ENCODE data around the gene MBD6. TPM values are rescaled to one million over a fixed set of nuclear protein-coding genes. Genes with fewer than 3 reads are reported as not detected.
A peak's percentile ranks its signal among the peaks of the same experiment; 100 is the strongest.

Gene MBD6
- total and polyA plus RNA-seq, 7 donors: 13.5 to 52.8 (median 16.2) TPM

GRCh38 chr12:57475271-57476161 is 47.1 kb upstream of the MBD6 start:
- no peak for TF ChIP-seq POLR2AphosphoS5 (IDR thresholded peaks at IDR 0.05)
- TF ChIP-seq POLR2A (IDR thresholded peaks at IDR 0.05): no peak
- TF ChIP-seq EP300 (IDR thresholded peaks at IDR 0.05): no peak
- TF ChIP-seq, protein P1, sequence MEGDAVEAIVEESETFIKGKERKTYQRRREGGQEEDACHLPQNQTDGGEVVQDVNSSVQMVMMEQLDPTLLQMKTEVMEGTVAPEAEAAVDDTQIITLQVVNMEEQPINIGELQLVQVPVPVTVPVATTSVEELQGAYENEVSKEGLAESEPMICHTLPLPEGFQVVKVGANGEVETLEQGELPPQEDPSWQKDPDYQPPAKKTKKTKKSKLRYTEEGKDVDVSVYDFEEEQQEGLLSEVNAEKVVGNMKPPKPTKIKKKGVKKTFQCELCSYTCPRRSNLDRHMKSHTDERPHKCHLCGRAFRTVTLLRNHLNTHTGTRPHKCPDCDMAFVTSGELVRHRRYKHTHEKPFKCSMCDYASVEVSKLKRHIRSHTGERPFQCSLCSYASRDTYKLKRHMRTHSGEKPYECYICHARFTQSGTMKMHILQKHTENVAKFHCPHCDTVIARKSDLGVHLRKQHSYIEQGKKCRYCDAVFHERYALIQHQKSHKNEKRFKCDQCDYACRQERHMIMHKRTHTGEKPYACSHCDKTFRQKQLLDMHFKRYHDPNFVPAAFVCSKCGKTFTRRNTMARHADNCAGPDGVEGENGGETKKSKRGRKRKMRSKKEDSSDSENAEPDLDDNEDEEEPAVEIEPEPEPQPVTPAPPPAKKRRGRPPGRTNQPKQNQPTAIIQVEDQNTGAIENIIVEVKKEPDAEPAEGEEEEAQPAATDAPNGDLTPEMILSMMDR (IDR thresholded peaks at IDR 0.05): no peak
- Histone ChIP-seq H3K4me1 (peaks cover 0 to 20% (median 17%) of the 10 kb centered on the region in 4 donors), H3K36me3 (no peaks in the 10 kb centered on the region), H3K27me3 (peaks cover 27 to 74% (median 44%) of the 10 kb centered on the region in 3 donors), H3K4me3 (peak overlapping the region; percentile 14 to 47 (median 34)), H3K27ac (no peak overlapping the region), H3K9me3 (no peaks in the 10 kb centered on the region)
- DNase-seq: peak; percentile 79
- WGBS, 2 donors: 11 to 34% methylated on average over 84 of the region's 84 CpGs
- intact Hi-C loops (cut with DNase I): no loop called here

- WGBS, 2 donors: 13 to 19% methylated on average over 29 of the region's 29 CpGs
- H3K4me3 ChIP-seq: peak overlapping the region; percentile 14 to 47 (median 34)
- H3K27ac ChIP-seq: peak overlapping the region in 1 of 4 donors; percentile 43
- peaks cover 27 to 71% (median 44%) of the 10 kb centered on the region in 3 donors for H3K27me3 ChIP-seq
- intact Hi-C loops (cut with DNase I): no loop called here
- H3K4me1 ChIP-seq: peaks cover 0 to 20% (median 17%) of the 10 kb centered on the region in 4 donors
- TF ChIP-seq, protein P1 (IDR thresholded peaks at IDR 0.05): no peak
- TF ChIP-seq POLR2AphosphoS5 (IDR thresholded peaks at IDR 0.05) (no peak), POLR2A (IDR thresholded peaks at IDR 0.05) (no peak), EP300 (IDR thresholded peaks at IDR 0.05) (no peak)
- H3K9me3 ChIP-seq: no peaks in the 10 kb centered on the region
- no peak for DNase-seq
- H3K36me3 ChIP-seq: no peaks in the 10 kb centered on the region
Observed at GRCh38 chr12:57476162-57476992, 46.2 kb upstream of the MBD6 start.

DNA sequence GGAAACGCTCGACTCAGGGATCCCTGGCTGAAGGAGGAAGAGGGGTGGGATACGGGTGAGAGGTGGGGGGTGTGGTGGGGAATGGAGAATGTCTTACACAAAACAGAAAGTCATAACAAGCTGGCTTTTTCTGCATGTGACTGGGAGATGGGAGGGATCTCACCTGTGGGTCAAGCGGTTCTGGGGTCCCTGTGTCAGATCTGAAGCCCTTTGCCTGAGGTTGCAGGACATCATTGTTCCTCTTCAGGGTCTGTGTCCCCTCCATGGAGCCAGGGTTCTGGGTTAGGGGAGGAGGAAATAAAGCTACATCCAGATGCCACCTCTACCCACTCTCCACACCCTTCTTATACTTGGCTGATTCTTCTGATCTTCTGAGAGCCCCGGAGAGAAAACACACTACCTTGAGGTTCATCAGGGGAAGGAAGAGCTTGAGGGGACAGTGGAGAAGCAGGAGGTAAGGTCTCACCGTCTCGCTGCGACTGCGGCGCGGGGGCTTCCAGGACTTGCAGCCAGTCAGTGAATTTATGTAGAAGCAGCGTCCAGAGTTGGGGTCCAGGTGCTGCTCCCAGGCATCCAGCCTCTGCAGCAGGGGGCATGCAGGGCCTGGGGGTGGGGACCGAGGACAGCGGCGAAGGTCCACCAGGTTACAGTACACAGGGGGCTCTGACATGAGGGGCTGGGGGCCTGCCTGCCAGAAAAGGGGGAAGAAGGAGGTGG is 45.5 kb upstream of the MBD6 start:
- no peak for DNase-seq
- Histone ChIP-seq H3K27me3 (peaks cover 27 to 66% (median 44%) of the 10 kb centered on the region in 3 donors), H3K27ac (peak overlapping the region in 3 of 4 donors; percentile 40 to 59 (median 43)), H3K36me3 (no peaks in the 10 kb centered on the region), H3K4me3 (peak overlapping the region in 2 of 4 donors; percentile 41 to 47), H3K9me3 (no peaks in the 10 kb centered on the region), H3K4me1 (peaks cover 0 to 20% (median 17%) of the 10 kb centered on the region in 4 donors)
- 49 to 78% methylated on average over 15 of the region's 15 CpGs for WGBS, 2 donors
- intact Hi-C loops (cut with DNase I): no loop called here
- no peak for TF ChIP-seq EP300 (IDR thresholded peaks at IDR 0.05)

- 48 to 54% methylated on average over 12 of the region's 12 CpGs for WGBS, 2 donors
- Histone ChIP-seq H3K27ac (peak overlapping the region; percentile 28 to 59 (median 42)), H3K36me3 (no peaks in the 10 kb centered on the region), H3K27me3 (peaks cover 27 to 58% (median 44%) of the 10 kb centered on the region in 3 donors), H3K4me3 (peak overlapping the region in 2 of 4 donors; percentile 41 to 47), H3K9me3 (no peaks in the 10 kb centered on the region), H3K4me1 (peaks cover 0 to 20% (median 17%) of the 10 kb centered on the region in 4 donors)
- TF ChIP-seq POLR2A (IDR thresholded peaks at IDR 0.05) (no peak), EP300 (IDR thresholded peaks at IDR 0.05) (no peak)
- intact Hi-C loops (cut with DNase I): no loop called here
- DNase-seq: no peak
Observed at GRCh38 chr12:57477710-57478681, 44.6 kb upstream of the MBD6 start.
